ENCODE data around the gene PRR23E. TPM values are rescaled to one million over a fixed set of nuclear protein-coding genes. Genes with fewer than 3 reads are reported as not detected.

The PRR23E gene
- total and polyA plus RNA-seq, 5 donors from 2014 or later = not detected

- Histone ChIP-seq H3K27me3 (ENCODE audit: control insufficient read depth, insufficient read depth, low read length) (no peaks in the 10 kb centered on the region), H3K4me3 (ENCODE audit: low read depth, low read length) (no peak overlapping the region), H3K4me1 (ENCODE audit: control insufficient read depth, insufficient read depth, low read length, poor library complexity, severe bottlenecking) (no peaks in the 10 kb centered on the region), H3K36me3 (ENCODE audit: control insufficient read depth, insufficient read depth, low read length) (no peaks in the 10 kb centered on the region), H3K9me3 (ENCODE audit: control insufficient read depth in 2 of 2, low read length in 2 of 2) (no peaks in the 10 kb centered on the region), H3K27ac (ENCODE audit: insufficient read depth, low read length, poor library complexity, severe bottlenecking) (no peak overlapping the region)
- H3K4me1 Mint-ChIP-seq = no peaks in the 10 kb centered on the region
- H3K9me3 Mint-ChIP-seq = peaks cover 0 to 3% (median 0%) of the 10 kb centered on the region in 7 donors
- DNase-seq (no peak), ATAC-seq (ENCODE audit: low read depth in 2 of 2) (no peak)
- H3K27me3 Mint-ChIP-seq = peaks cover 5% of the 10 kb centered on the region
- H3K4me3 Mint-ChIP-seq = no peak overlapping the region
- no peak overlapping the region for H3K27ac Mint-ChIP-seq
- H3K36me3 Mint-ChIP-seq = no peaks in the 10 kb centered on the region
Measured at GRCh38 chr3:127209840-127210653, 17.1 kb downstream of the PRR23E start.

- H3K27me3 ChIP-seq (ENCODE audit: control insufficient read depth, insufficient read depth, low read length) = no peaks in the 10 kb centered on the region
- Mint-ChIP-seq H3K4me1 (no peaks in the 10 kb centered on the region), H3K27ac (no peak overlapping the region), H3K27me3 (peaks cover 10% of the 10 kb centered on the region), H3K9me3 (peaks cover 0 to 3% (median 0%) of the 10 kb centered on the region in 7 donors), H3K4me3 (no peak overlapping the region), H3K36me3 (no peaks in the 10 kb centered on the region)
- H3K9me3 ChIP-seq (ENCODE audit: control insufficient read depth in 2 of 2, low read length in 2 of 2) = no peaks in the 10 kb centered on the region
- H3K27ac ChIP-seq (ENCODE audit: insufficient read depth, low read length, poor library complexity, severe bottlenecking) = no peak overlapping the region
- no peaks in the 10 kb centered on the region for H3K36me3 ChIP-seq (ENCODE audit: control insufficient read depth, insufficient read depth, low read length)
- H3K4me1 ChIP-seq (ENCODE audit: control insufficient read depth, insufficient read depth, low read length, poor library complexity, severe bottlenecking) = no peaks in the 10 kb centered on the region
- ATAC-seq (ENCODE audit: low read depth in 2 of 2) = no peak
- DNase-seq = no peak
- no peak overlapping the region for H3K4me3 ChIP-seq (ENCODE audit: low read depth, low read length)
Measured at GRCh38 chr3:127210654-127210943, 17.7 kb downstream of the PRR23E start.

GRCh38 chr3:127211118-127212060 lies 18.5 kb downstream of the PRR23E start:
- no peaks in the 10 kb centered on the region for H3K27me3 ChIP-seq (ENCODE audit: control insufficient read depth, insufficient read depth, low read length)
- no peak overlapping the region for H3K27ac Mint-ChIP-seq
- H3K9me3 Mint-ChIP-seq = peaks cover 0 to 3% (median 0%) of the 10 kb centered on the region in 7 donors
- ATAC-seq (ENCODE audit: low read depth in 2 of 2) (no peak), DNase-seq (no peak)
- H3K4me3 ChIP-seq (ENCODE audit: low read depth, low read length) = no peak overlapping the region
- no peak overlapping the region for H3K4me3 Mint-ChIP-seq
- no peaks in the 10 kb centered on the region for H3K4me1 Mint-ChIP-seq
- H3K36me3 Mint-ChIP-seq = no peaks in the 10 kb centered on the region
- no peaks in the 10 kb centered on the region for H3K4me1 ChIP-seq (ENCODE audit: control insufficient read depth, insufficient read depth, low read length, poor library complexity, severe bottlenecking)
- peaks cover 11% of the 10 kb centered on the region for H3K27me3 Mint-ChIP-seq
- no peaks in the 10 kb centered on the region for H3K36me3 ChIP-seq (ENCODE audit: control insufficient read depth, insufficient read depth, low read length)
- no peaks in the 10 kb centered on the region for H3K9me3 ChIP-seq (ENCODE audit: control insufficient read depth in 2 of 2, low read length in 2 of 2)
- no peak overlapping the region for H3K27ac ChIP-seq (ENCODE audit: insufficient read depth, low read length, poor library complexity, severe bottlenecking)

- no peak for ATAC-seq (ENCODE audit: low read depth in 2 of 2)
- Histone ChIP-seq H3K9me3 (ENCODE audit: control insufficient read depth in 2 of 2, low read length in 2 of 2) (no peaks in the 10 kb centered on the region), H3K4me3 (ENCODE audit: low read depth, low read length) (no peak overlapping the region), H3K27me3 (ENCODE audit: control insufficient read depth, insufficient read depth, low read length) (no peaks in the 10 kb centered on the region), H3K27ac (ENCODE audit: insufficient read depth, low read length, poor library complexity, severe bottlenecking) (no peak overlapping the region), H3K4me1 (ENCODE audit: control insufficient read depth, insufficient read depth, low read length, poor library complexity, severe bottlenecking) (no peaks in the 10 kb centered on the region), H3K36me3 (ENCODE audit: control insufficient read depth, insufficient read depth, low read length) (no peaks in the 10 kb centered on the region)
- Mint-ChIP-seq H3K27me3 (peaks cover 11% of the 10 kb centered on the region), H3K27ac (no peak overlapping the region), H3K36me3 (no peaks in the 10 kb centered on the region), H3K4me1 (no peaks in the 10 kb centered on the region), H3K9me3 (peaks cover 0 to 3% (median 0%) of the 10 kb centered on the region in 7 donors), H3K4me3 (no peak overlapping the region)
- no peak for DNase-seq
Measured at GRCh38 chr3:127212231-127212630, 19.3 kb downstream of the PRR23E start.

GRCh38 chr3:127212711-127213110 lies 19.8 kb downstream of the PRR23E start:
- Histone ChIP-seq H3K4me1 (ENCODE audit: control insufficient read depth, insufficient read depth, low read length, poor library complexity, severe bottlenecking) (no peaks in the 10 kb centered on the region), H3K4me3 (ENCODE audit: low read depth, low read length) (no peak overlapping the region), H3K27ac (ENCODE audit: insufficient read depth, low read length, poor library complexity, severe bottlenecking) (no peak overlapping the region), H3K27me3 (ENCODE audit: control insufficient read depth, insufficient read depth, low read length) (peaks cover 2% of the 10 kb centered on the region), H3K36me3 (ENCODE audit: control insufficient read depth, insufficient read depth, low read length) (no peaks in the 10 kb centered on the region), H3K9me3 (ENCODE audit: control insufficient read depth in 2 of 2, low read length in 2 of 2) (no peaks in the 10 kb centered on the region)
- DNase-seq (no peak), ATAC-seq (ENCODE audit: low read depth in 2 of 2) (no peak)
- peaks cover 0 to 3% (median 0%) of the 10 kb centered on the region in 7 donors for H3K9me3 Mint-ChIP-seq
- H3K4me1 Mint-ChIP-seq = no peaks in the 10 kb centered on the region
- no peaks in the 10 kb centered on the region for H3K36me3 Mint-ChIP-seq
- no peak overlapping the region for H3K27ac Mint-ChIP-seq
- peaks cover 11% of the 10 kb centered on the region for H3K27me3 Mint-ChIP-seq
- no peak overlapping the region for H3K4me3 Mint-ChIP-seq

GRCh38 chr3:127213381-127213918 lies 20.5 kb downstream of the PRR23E start:
- ATAC-seq (ENCODE audit: low read depth in 2 of 2) = no peak
- Mint-ChIP-seq H3K27me3 (peaks cover 11% of the 10 kb centered on the region), H3K4me1 (no peaks in the 10 kb centered on the region), H3K36me3 (no peaks in the 10 kb centered on the region), H3K9me3 (peaks cover 0 to 1% (median 0%) of the 10 kb centered on the region in 7 donors), H3K27ac (no peak overlapping the region), H3K4me3 (no peak overlapping the region)
- Histone ChIP-seq H3K27ac (ENCODE audit: insufficient read depth, low read length, poor library complexity, severe bottlenecking) (no peak overlapping the region), H3K9me3 (ENCODE audit: control insufficient read depth in 2 of 2, low read length in 2 of 2) (no peaks in the 10 kb centered on the region), H3K36me3 (ENCODE audit: control insufficient read depth, insufficient read depth, low read length) (no peaks in the 10 kb centered on the region), H3K4me1 (ENCODE audit: control insufficient read depth, insufficient read depth, low read length, poor library complexity, severe bottlenecking) (no peaks in the 10 kb centered on the region), H3K4me3 (ENCODE audit: low read depth, low read length) (no peak overlapping the region), H3K27me3 (ENCODE audit: control insufficient read depth, insufficient read depth, low read length) (peaks cover 7% of the 10 kb centered on the region)
- DNase-seq = no peak

GRCh38 chr3:127214975-127215374 lies 22.0 kb downstream of the PRR23E start:
- H3K36me3 Mint-ChIP-seq = no peaks in the 10 kb centered on the region
- H3K27me3 Mint-ChIP-seq = peaks cover 11% of the 10 kb centered on the region
- no peaks in the 10 kb centered on the region for H3K36me3 ChIP-seq (ENCODE audit: control insufficient read depth, insufficient read depth, low read length)
- no peak for ATAC-seq (ENCODE audit: low read depth in 2 of 2)
- H3K27ac Mint-ChIP-seq = no peak overlapping the region
- H3K27ac ChIP-seq (ENCODE audit: insufficient read depth, low read length, poor library complexity, severe bottlenecking) = no peak overlapping the region
- H3K9me3 Mint-ChIP-seq = peaks cover 0 to 1% (median 0%) of the 10 kb centered on the region in 7 donors
- H3K27me3 ChIP-seq (ENCODE audit: control insufficient read depth, insufficient read depth, low read length) = peaks cover 7% of the 10 kb centered on the region
- H3K4me3 ChIP-seq (ENCODE audit: low read depth, low read length) = no peak overlapping the region
- H3K9me3 ChIP-seq (ENCODE audit: control insufficient read depth in 2 of 2, low read length in 2 of 2) = no peaks in the 10 kb centered on the region
- H3K4me1 Mint-ChIP-seq = no peaks in the 10 kb centered on the region
- H3K4me3 Mint-ChIP-seq = no peak overlapping the region
- DNase-seq = no peak
- H3K4me1 ChIP-seq (ENCODE audit: control insufficient read depth, insufficient read depth, low read length, poor library complexity, severe bottlenecking) = no peaks in the 10 kb centered on the region

Data from CD4-positive, CD25-positive, alpha-beta regulatory T cell (primary cell).